Measurements from ENCODE around the gene ATF7. TPM values are rescaled to one million over a fixed set of nuclear protein-coding genes. Genes with fewer than 3 reads are reported as not detected.

Gene ATF7
- 13.7 TPM for total RNA-seq (2013)
- polyA plus RNA-seq (10 to 100 TPM; 21.7 to 27.9 (median 24.4) TPM), polyA minus RNA-seq (8.2 and 12.8 TPM in 2 replicates), total RNA-seq (7.3 to 41.5 (median 11.5) reads per million in 11 experiments)

DNA sequence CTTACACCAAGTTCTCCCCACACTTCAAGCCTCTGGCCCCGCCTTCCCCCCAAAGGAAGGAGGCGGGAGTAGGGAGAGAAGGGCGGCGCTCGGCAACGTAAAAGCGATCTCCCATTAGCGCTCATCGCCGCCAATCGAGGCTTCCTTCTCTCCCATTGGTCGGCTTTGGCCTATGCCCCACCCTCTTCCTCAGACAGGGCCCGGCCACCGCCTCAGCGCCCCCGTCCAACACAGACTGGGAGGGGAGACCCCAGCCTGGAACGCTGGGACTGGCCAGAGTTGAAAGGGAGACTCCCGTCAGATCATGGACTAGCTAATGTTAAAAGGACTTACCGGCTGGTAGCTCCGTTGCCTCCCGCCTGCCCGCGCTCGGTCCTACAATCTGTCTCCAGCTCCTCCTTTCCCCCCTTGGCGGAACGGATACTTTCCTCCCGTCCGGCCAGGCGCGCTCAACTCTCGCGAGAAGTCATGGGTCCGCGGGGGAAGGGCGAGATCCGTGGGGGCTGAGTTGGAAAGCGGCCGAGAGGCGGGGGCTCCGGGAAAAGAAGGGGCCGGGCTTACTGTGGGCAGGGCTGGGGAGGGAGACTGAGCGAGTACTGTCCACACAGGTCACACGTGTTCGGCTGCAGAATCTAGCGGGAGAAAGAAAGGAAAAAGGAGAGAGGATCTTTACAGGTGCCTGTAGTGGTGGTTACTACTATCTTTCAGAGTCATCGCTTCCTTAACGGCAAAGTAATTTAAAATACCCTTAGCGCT, at the start of gene ATF7:
Gene ATF7 (minus strand): TSS at position 437 of the 756 bp plus-strand sequence. CDS start 25,382 bp downstream, outside the sequence.
- Histone ChIP-seq H3K79me2 (ENCODE audit: insufficient read depth, low read length) (peaks cover 48% of the 10 kb centered on the region), H3K9me3 (replicated peaks in 1 of 2; ENCODE audit: control insufficient read depth in 1 of 2, insufficient read depth in 1 of 2, low read length in 2 of 2) (no peaks in the 10 kb centered on the region), H3K4me1 (ENCODE audit: control insufficient read depth in 1 of 2, insufficient read depth in 2 of 2, low read length in 2 of 2) (peaks cover 37 to 42% of the 10 kb centered on the region in 2 donors), H4K20me1 (ENCODE audit: insufficient read depth, low read length) (no peaks in the 10 kb centered on the region), H3K4me3 (replicated peaks in 1 of 3; ENCODE audit: low read depth in 2 of 3, low read length in 3 of 3) (peak within 1 kb of the TSS; percentile 81 to 100 (median 99)), H3K27ac (ENCODE audit: low read depth in 1 of 2, low read length in 2 of 2) (peak within 1 kb of the TSS; percentile 75 to 94), H3K27me3 (ENCODE audit: control insufficient read depth in 2 of 2, insufficient read depth in 2 of 2, low read length in 2 of 2) (no peaks in the 10 kb centered on the region), H3K36me3 (replicated peaks in 1 of 2; ENCODE audit: control insufficient read depth in 1 of 2, insufficient read depth in 2 of 2, low read length in 2 of 2) (peaks cover 2 to 4% of the 10 kb centered on the region in 2 donors), H3K9ac (ENCODE audit: insufficient read depth, low read length, poor library complexity, severe bottlenecking) (peak within 1 kb of the TSS; percentile 84), H2AFZ (ENCODE audit: insufficient read depth, low read depth, low read length, poor library complexity, severe bottlenecking) (peak within 1 kb of the TSS; percentile 91), H3K4me2 (replicated peaks; ENCODE audit: extremely low read depth, low read length, poor library complexity, severe bottlenecking) (peak within 1 kb of the TSS; percentile 100)
- Mint-ChIP-seq H3K27ac (peak within 1 kb of the TSS; percentile 91 to 100 (median 98)), H3K27me3 (ENCODE audit: low read depth in 3 of 3) (peaks cover 0 to 2% (median 1%) of the 10 kb centered on the region in 3 donors), H3K36me3 (peaks cover 1 to 12% of the 10 kb centered on the region in 2 donors), H3K9me3 (peaks cover 0 to 3% (median 0%) of the 10 kb centered on the region in 7 donors), H3K4me1 (peaks cover 47% of the 10 kb centered on the region), H3K4me3 (peak within 1 kb of the TSS; percentile 91 to 98)
- TF ChIP-seq, protein P1, sequence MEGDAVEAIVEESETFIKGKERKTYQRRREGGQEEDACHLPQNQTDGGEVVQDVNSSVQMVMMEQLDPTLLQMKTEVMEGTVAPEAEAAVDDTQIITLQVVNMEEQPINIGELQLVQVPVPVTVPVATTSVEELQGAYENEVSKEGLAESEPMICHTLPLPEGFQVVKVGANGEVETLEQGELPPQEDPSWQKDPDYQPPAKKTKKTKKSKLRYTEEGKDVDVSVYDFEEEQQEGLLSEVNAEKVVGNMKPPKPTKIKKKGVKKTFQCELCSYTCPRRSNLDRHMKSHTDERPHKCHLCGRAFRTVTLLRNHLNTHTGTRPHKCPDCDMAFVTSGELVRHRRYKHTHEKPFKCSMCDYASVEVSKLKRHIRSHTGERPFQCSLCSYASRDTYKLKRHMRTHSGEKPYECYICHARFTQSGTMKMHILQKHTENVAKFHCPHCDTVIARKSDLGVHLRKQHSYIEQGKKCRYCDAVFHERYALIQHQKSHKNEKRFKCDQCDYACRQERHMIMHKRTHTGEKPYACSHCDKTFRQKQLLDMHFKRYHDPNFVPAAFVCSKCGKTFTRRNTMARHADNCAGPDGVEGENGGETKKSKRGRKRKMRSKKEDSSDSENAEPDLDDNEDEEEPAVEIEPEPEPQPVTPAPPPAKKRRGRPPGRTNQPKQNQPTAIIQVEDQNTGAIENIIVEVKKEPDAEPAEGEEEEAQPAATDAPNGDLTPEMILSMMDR (IDR thresholded peaks at IDR 0.05): no peak
- intact Hi-C loops (cut with micrococcal nuclease): loop anchor here (2.0 to 10.0 kb wide), 3 partner anchors 49 kb away; partner anchors contain the start of gene ATP5MC2 (in 1 of the 2)
- 0% methylated on average over 26 of the region's 48 CpGs for whole genome bisulfite sequencing (ENCODE audit: insufficient coverage)
- peak; percentile 97 to 98 (median 97) for DNase-seq

DNA sequence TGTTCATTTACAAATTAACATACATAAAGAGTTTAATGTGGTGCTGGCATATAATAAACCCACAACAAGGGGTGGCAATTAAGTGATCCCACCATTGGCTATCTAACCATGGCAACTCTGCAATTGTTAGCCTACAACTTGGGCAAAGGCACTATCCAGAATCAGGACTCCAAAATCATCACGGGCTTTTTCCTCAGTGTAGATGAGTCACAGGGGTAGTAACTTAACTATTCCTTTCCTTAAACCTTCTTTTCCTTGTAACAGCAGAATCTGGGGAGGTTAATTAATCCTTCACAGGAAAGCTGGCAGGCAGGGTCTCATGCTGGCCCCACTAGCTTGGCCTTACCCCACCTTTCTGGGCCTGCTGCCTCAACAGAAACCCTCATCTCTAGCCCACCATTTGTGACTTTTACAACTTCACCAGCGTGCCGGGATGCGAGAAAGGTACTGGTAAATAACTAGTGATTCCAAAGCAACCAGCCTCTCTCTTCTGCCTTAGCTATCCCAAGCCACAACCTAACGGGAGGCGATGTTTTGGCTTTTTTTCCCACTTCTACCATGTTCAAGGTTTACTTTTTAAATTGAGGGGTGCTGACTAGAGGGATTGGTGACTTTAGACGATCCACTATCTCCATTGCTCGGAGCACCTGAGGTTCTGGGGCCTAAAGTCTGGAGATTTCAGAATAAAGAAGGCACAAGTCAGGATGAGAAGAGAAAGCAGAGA, 49.0 kb upstream of the ATF7 start:
- TF ChIP-seq, protein P1 (IDR thresholded peaks at IDR 0.05): no peak
- Mint-ChIP-seq H3K4me3 (peak overlapping the region; percentile 96 to 99), H3K36me3 (peaks cover 26 to 40% of the 10 kb centered on the region in 2 donors), H3K4me1 (peaks cover 31% of the 10 kb centered on the region), H3K9me3 (peaks cover 0 to 3% (median 0%) of the 10 kb centered on the region in 7 donors), H3K27me3 (ENCODE audit: low read depth in 3 of 3) (peaks cover 10 to 28% (median 10%) of the 10 kb centered on the region in 3 donors), H3K27ac (peak overlapping the region; percentile 96 to 99 (median 97))
- peak overlapping the region; percentile 97 for H2AFZ ChIP-seq (ENCODE audit: insufficient read depth, low read depth, low read length, poor library complexity, severe bottlenecking)
- peaks cover 22 to 40% of the 10 kb centered on the region in 2 donors for H3K36me3 ChIP-seq (replicated peaks in 1 of 2; ENCODE audit: control insufficient read depth in 1 of 2, insufficient read depth in 2 of 2, low read length in 2 of 2)
- peak overlapping the region; percentile 82 for H3K9ac ChIP-seq (ENCODE audit: insufficient read depth, low read length, poor library complexity, severe bottlenecking)
- H3K4me3 ChIP-seq (replicated peaks in 1 of 3; ENCODE audit: low read depth in 2 of 3, low read length in 3 of 3): peak overlapping the region; percentile 54 to 87 (median 66)
- peaks cover 56% of the 10 kb centered on the region for H3K79me2 ChIP-seq (ENCODE audit: insufficient read depth, low read length)
- H4K20me1 ChIP-seq (ENCODE audit: insufficient read depth, low read length): peaks cover 22% of the 10 kb centered on the region
- H3K27ac ChIP-seq (ENCODE audit: low read depth in 1 of 2, low read length in 2 of 2): peak overlapping the region; percentile 81 to 96
- H3K27me3 ChIP-seq (ENCODE audit: control insufficient read depth in 2 of 2, insufficient read depth in 2 of 2, low read length in 2 of 2): peaks cover 7 to 9% of the 10 kb centered on the region in 2 donors
- intact Hi-C loops (cut with micrococcal nuclease): loop anchor here (2.0 to 10.0 kb wide), 5 partner anchors 48 to 223 kb away; partner anchors contain the start of genes ATF7 (in 2 of the 2) and PCBP2 (in 1 of the 2)
- H3K4me2 ChIP-seq (replicated peaks; ENCODE audit: extremely low read depth, low read length, poor library complexity, severe bottlenecking): peak overlapping the region; percentile 91
- peaks cover 16 to 28% of the 10 kb centered on the region in 2 donors for H3K4me1 ChIP-seq (ENCODE audit: control insufficient read depth in 1 of 2, insufficient read depth in 2 of 2, low read length in 2 of 2)
- peak in 1 of 3 donors; percentile 31 for DNase-seq
- no peaks in the 10 kb centered on the region for H3K9me3 ChIP-seq (replicated peaks in 1 of 2; ENCODE audit: control insufficient read depth in 1 of 2, insufficient read depth in 1 of 2, low read length in 2 of 2)
- 50% methylated on average over 4 of the region's 8 CpGs for WGBS (ENCODE audit: insufficient coverage)

Data from CD14-positive monocyte (primary cell).